Esophagus squamous epithelium (tissue), 5 donors: ENCODE results near the gene ZNF592. TPM values are rescaled to one million over a fixed set of nuclear protein-coding genes. Genes with fewer than 3 reads are reported as not detected.
A peak's percentile ranks its signal among the peaks of the same experiment; 100 is the strongest.

ENCODE experiments used
- DNase-seq: peaks from one replicate; lab custom pipeline; 2025; lab: John Stamatoyannopoulos, UW
- H3K27ac ChIP-seq, 4 donors: fragments of 200-600 bp; sonication (generic); one replicate each; pipeline ENCODE4 v1.5.1; 2016 to 2019; ENCODE audit warnings: mild to moderate bottlenecking in 1 of 4
- H3K27me3 ChIP-seq, 4 donors: fragments of 200-600 bp; sonication (generic); 1 replicate in 3 of 4; 2 replicates in 1 of 4; pipeline versions ENCODE4 v1.5.1 to v1.6.0; 2017 to 2021; ENCODE audit warnings: antibody characterized with exemption in 1 of 4
- H3K36me3 ChIP-seq, 3 donors: fragments of 200-600 bp; sonication (generic); one replicate each; pipeline ENCODE4 v1.5.1; 2016 to 2019
- H3K4me1 ChIP-seq, 3 donors: fragments of 200-600 bp; sonication (generic); one replicate each; pipeline ENCODE4 v1.5.1; 2017 to 2019
- H3K4me3 ChIP-seq, 4 donors: fragments of 200-600 bp; sonication (generic); 1 replicate in 3 of 4; 2 replicates in 1 of 4; pipeline ENCODE4 v1.5.1; 2016 to 2019; ENCODE audit warnings: mild to moderate bottlenecking in 2 of 4, moderate library complexity in 1 of 4
- H3K9me3 ChIP-seq, 3 donors: fragments of 200-600 bp; sonication (generic); one replicate each; pipeline ENCODE4 v1.5.1; 2016 to 2019
- CTCF ChIP-seq, 6 experiments: fragments of 450-650 bp in 4 of 6; fragments of 200-600 bp in 2 of 6; sonication (generic) in 2 of 6; IDR thresholded peaks; one replicate each; pipeline ENCODE4 v1.5.1; 2016 to 2019; ENCODE audit warnings: antibody characterized with exemption in 6 of 6, mild to moderate bottlenecking in 4 of 6, moderate library complexity in 4 of 6
- POLR2A ChIP-seq, 4 donors: fragments of 450-650 bp; IDR thresholded peaks; one replicate each; pipeline ENCODE4 v1.6.1; 2017; ENCODE audit warnings: antibody characterized with exemption in 4 of 4, mild to moderate bottlenecking in 4 of 4, moderate library complexity in 3 of 4
- WGBS, 2 donors: methylation state at CpG; one replicate each; pipeline ENCODE4 v1.1.5; 2018; 5-methylcytosine and 5-hydroxymethylcytosine counted together
- intact Hi-C: fragments of 100-400 bp; cut with DNase I; formaldehyde crosslinking; loops from one replicate; pipeline ENCODE4 v1.15.0; 2022
- total RNA-seq, 4 donors: library from RNA; depleted of rRNA; stranded (reverse); fragments of >200 nt; gene quantifications; one replicate each; pipeline ENCODE4 v1.1.0, GENCODE V29; 2016
- donor health status: DM: yes; HTN: yes; CAD: no.

ZNF592 gene
- total RNA-seq, 4 donors from 2014 or later: 8.0 to 12.2 (median 10.3) TPM

DNA sequence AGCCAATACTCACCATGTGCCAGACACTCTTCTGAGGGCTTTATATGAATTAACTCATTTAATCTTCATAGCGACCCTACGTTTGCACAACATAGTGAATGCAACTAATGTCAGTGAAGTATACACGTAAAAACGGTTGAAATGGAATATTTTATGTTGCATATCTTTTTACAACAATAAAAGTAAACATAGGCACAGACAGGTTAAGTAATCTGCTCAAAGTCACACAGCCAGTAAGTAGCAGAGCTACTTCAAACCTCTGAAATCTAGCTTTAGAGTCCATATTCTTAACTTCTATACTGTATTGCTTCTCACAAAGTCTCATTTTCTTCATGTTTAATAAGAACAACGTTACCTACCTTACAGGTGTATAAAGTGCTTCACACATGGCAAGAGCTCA lies 34.0 kb upstream of the ZNF592 start:
- intact Hi-C loops: no loop called here
- H3K9me3 ChIP-seq: no peaks in the 10 kb centered on the region

GRCh38 chr15:84714821-84715220 lies 33.6 kb upstream of the ZNF592 start:
- WGBS, 2 donors: 32 to 37% methylated on average over 3 of the region's 3 CpGs
- peaks cover 0 to 28% (median 0%) of the 10 kb centered on the region in 3 donors for H3K36me3 ChIP-seq
- no peak for DNase-seq
- peak overlapping the region in 3 of 4 donors; percentile 94 to 95 (median 95) for H3K27ac ChIP-seq
- no peaks in the 10 kb centered on the region for H3K9me3 ChIP-seq
- peak overlapping the region; percentile 68 to 89 (median 80) for H3K4me3 ChIP-seq
- TF ChIP-seq CTCF (IDR thresholded peaks at IDR 0.05): no peak
- no peak for TF ChIP-seq POLR2A (IDR thresholded peaks at IDR 0.05)
- H3K4me1 ChIP-seq: peaks cover 14 to 30% (median 23%) of the 10 kb centered on the region in 3 donors
- no peaks in the 10 kb centered on the region for H3K27me3 ChIP-seq
- intact Hi-C loops: no loop called here

More for the DNA sequence above, 34.0 kb upstream of the ZNF592 start:
- Histone ChIP-seq H3K27me3 (no peaks in the 10 kb centered on the region), H3K27ac (peak overlapping the region in 1 of 4 donors; percentile 94), H3K36me3 (peaks cover 0 to 32% (median 0%) of the 10 kb centered on the region in 3 donors), H3K4me3 (peak overlapping the region in 2 of 4 donors; percentile 68 to 89), H3K4me1 (peaks cover 14 to 30% (median 23%) of the 10 kb centered on the region in 3 donors)
- no peak for DNase-seq
- no peak for TF ChIP-seq CTCF (IDR thresholded peaks at IDR 0.05)
- TF ChIP-seq POLR2A (IDR thresholded peaks at IDR 0.05): no peak
- whole genome bisulfite sequencing, 2 donors: 67 to 68% methylated on average over 5 of the region's 5 CpGs

DNA sequence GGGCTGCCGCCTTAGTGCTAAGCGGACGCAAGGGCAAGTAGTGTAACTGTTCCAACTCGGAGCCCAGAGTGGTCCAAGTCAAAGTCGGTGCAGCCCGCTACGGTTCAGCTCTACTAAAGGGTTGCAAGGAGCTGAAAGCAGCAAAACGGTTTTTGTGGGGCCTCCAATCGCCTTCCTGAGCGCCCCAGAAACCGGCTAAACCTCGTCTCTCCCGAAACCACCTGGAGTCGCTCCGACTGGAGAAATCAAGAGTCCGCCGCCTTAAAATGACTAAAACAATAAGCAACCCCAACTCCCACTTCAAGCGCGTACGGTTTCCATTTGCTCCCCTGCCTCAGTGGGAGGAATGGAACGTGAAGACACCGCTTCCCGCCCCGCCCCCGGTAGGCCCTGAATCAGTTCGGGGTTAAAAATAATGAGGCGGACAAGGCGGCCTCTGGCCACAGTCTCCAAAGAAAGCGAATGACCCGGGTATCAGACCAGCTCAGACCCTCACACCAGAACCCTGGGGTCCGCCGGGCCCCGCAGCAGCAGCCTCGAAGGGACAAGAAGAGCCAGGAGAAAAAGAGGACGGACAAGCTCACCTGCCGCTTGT lies 32.9 kb upstream of the ZNF592 start:
- no peaks in the 10 kb centered on the region for H3K9me3 ChIP-seq
- TF ChIP-seq CTCF (IDR thresholded peaks at IDR 0.05) (no peak), POLR2A (IDR thresholded peaks at IDR 0.05) (no peak)
- intact Hi-C loops: no loop called here
- peaks cover 0 to 20% (median 0%) of the 10 kb centered on the region in 3 donors for H3K36me3 ChIP-seq
- 0 to 1% methylated on average over 18 to 34 of the region's 36 CpGs for WGBS, 2 donors
- H3K4me1 ChIP-seq: peaks cover 14 to 30% (median 23%) of the 10 kb centered on the region in 3 donors
- DNase-seq: no peak
- peak overlapping the region; percentile 94 to 96 (median 95) for H3K27ac ChIP-seq
- no peaks in the 10 kb centered on the region for H3K27me3 ChIP-seq
- peak overlapping the region; percentile 68 to 89 (median 80) for H3K4me3 ChIP-seq

DNA sequence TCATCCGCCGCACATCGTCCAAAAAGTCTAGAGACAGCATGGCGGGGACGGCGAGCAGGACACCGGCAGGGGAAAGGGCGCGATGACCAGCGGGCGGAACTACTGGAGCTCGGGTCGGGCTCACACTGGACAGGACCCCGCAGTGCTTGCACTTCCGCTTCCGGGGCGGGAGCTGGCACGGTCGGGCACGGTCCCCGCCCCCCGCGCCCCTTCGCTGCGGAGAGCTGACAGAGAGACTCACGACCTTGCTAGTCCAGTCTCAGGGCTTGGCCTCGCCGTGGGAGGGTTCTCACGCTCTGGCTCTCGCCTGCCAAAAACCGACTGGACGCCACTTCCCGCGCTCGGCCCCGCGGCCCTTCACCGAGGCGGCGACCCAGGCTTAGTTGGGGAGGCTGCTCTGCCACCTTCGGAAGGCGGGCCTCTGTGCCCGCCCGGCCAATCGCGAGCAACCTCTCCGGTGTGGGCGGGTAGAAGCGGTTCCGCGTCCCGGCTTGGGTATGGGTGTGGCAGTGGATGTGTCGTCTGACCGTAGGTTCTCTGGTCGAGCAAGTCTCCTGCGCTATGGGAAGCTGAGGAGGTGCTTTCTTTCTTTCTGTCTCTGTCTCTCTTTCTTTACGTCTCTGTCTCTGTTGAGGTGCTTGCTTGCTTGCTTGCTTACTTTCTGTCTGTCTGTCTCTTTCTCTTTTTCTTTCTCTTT lies 32.2 kb upstream of the ZNF592 start, which contains the start of gene SEC11A:
TSS of gene SEC11A (minus strand) at position 104 of the 697 bp plus-strand sequence. CDS start at position 40, 64 bp downstream.
- peak within 1 kb of the TSS; percentile 94 to 96 (median 95) for H3K27ac ChIP-seq
- peak within 1 kb of the TSS; percentile 68 to 89 (median 80) for H3K4me3 ChIP-seq
- intact Hi-C loops: no loop called here
- peaks cover 14 to 30% (median 23%) of the 10 kb centered on the region in 3 donors for H3K4me1 ChIP-seq
- no peak for TF ChIP-seq CTCF (IDR thresholded peaks at IDR 0.05)
- peak in 3 of 4 donors; percentile 31 to 88 (median 81) for TF ChIP-seq POLR2A (IDR thresholded peaks at IDR 0.05)
- no peaks in the 10 kb centered on the region for H3K9me3 ChIP-seq
- H3K27me3 ChIP-seq: no peaks in the 10 kb centered on the region
- peak; percentile 69 for DNase-seq
- peaks cover 0 to 14% (median 0%) of the 10 kb centered on the region in 3 donors for H3K36me3 ChIP-seq
- WGBS, 2 donors: 0 to 1% methylated on average over 17 to 18 of the region's 57 CpGs

- intact Hi-C loops: no loop called here
- no peaks in the 10 kb centered on the region for H3K36me3 ChIP-seq
- peaks cover 0 to 18% (median 10%) of the 10 kb centered on the region in 3 donors for H3K4me1 ChIP-seq
- no peak overlapping the region for H3K4me3 ChIP-seq
- H3K27me3 ChIP-seq: no peaks in the 10 kb centered on the region
- no peaks in the 10 kb centered on the region for H3K9me3 ChIP-seq
- 59 to 83% methylated on average over 2 of the region's 2 CpGs for WGBS, 2 donors
- TF ChIP-seq POLR2A (IDR thresholded peaks at IDR 0.05) (no peak), CTCF (IDR thresholded peaks at IDR 0.05) (no peak)
- no peak overlapping the region for H3K27ac ChIP-seq
- DNase-seq: no peak
These were observed 27.0 kb upstream of the ZNF592 start for GRCh38 chr15:84721371-84721770.
